Psoas muscle (tissue), 8 donors: ENCODE data around the gene SULT4A1. TPM values are rescaled to one million over a fixed set of nuclear protein-coding genes. Genes with fewer than 3 reads are reported as not detected.

Experiments
- ATAC-seq, 4 donors: fragments of 200-7000 bp; cut with Tn5 transposase; one replicate each; pipeline ENCODE4 v1.9.1; 2020; ENCODE audit warnings: moderate library complexity in 3 of 4, mild to moderate bottlenecking in 2 of 4
- DNase-seq, 2 donors: peaks; one replicate each; pipeline ENCODE4 v3.0.0-alpha.2; 2020
- H3K27ac ChIP-seq: fragments of 200-600 bp; one replicate; pipeline ENCODE4 v1.8.0; 2022
- H3K27me3 ChIP-seq, 3 donors: fragments of 200-600 bp in 1 of 3; one replicate each; pipeline versions ENCODE4 v1.6.1 to v1.8.0; 2013 to 2022; ENCODE audit warnings: low read length in 2 of 3, mild to moderate bottlenecking in 2 of 3, moderate library complexity in 1 of 3; ENCODE audit not compliant: insufficient read depth in 3 of 3
- H3K36me3 ChIP-seq, 2 donors: fragments of 200-600 bp in 1 of 2; one replicate each; pipeline versions ENCODE4 v1.6.1 to v1.8.0; 2013 to 2022; ENCODE audit warnings: low read depth in 1 of 2, mild to moderate bottlenecking in 1 of 2, moderate library complexity in 1 of 2; ENCODE audit not compliant: insufficient read depth in 1 of 2
- H3K4me1 ChIP-seq: fragments of 200-600 bp; one replicate; pipeline ENCODE4 v1.8.0; 2022
- H3K4me3 ChIP-seq: fragments of 200-600 bp; one replicate; pipeline ENCODE4 v1.8.0; 2022; ENCODE audit warnings: mild to moderate bottlenecking
- H3K9me3 ChIP-seq: fragments of 200-600 bp; one replicate; pipeline ENCODE4 v1.8.0; 2022
- WGBS, 3 donors: extraction: QIAGEN DNeasy Blood & Tissue Kit; methylation state at CpG; one replicate each; pipeline versions ENCODE4 v1.1.6 to v1.1.7; 2013; 5-methylcytosine and 5-hydroxymethylcytosine counted together
- intact Hi-C, 2 donors: fragments of 100-400 bp; cut with DNase I; formaldehyde crosslinking; loops; one replicate each; pipeline versions ENCODE4 v1.11.0 to v1.14.2; 2022
- polyA plus RNA-seq, 3 donors: library from polyadenylated mRNA; stranded (reverse); fragments of 200-250 nt; gene quantifications; one replicate each; pipeline ENCODE4 v1.2.3, GENCODE V29; 2013
- total RNA-seq, 4 donors: library from RNA; stranded (reverse); fragmentation: NEBNext Ultra II Directional in 2 of 4; extraction: Animal tissue kit (Norgen Biotek cat#: 25700) in 2 of 4; gene quantifications; one replicate each; pipeline versions ENCODE4 v1.2.1 to v1.2.4, GENCODE V29; 2021 to 2023
- TF ChIP-seq, protein P1 (sequence below): fragments of 200-600 bp; IDR thresholded peaks from one replicate; pipeline ENCODE4 v1.8.0; 2022; ENCODE audit warnings: antibody characterized with exemption
- donor health status: healthy with polysubstance abuse.
- donor health status: DM: no; HTN: no; CAD: no; lungs with moderate emphysema.
- donor health status: Bipolar disorder and iron deficiency.
- donor health status: healthy.
- donor health status: DM: yes; HTN: yes; CAD: no.
- donor health status: DM: no; HTN: no; CAD: no.
- donor health status: DM: no; HTN: no; CAD: no.
- donor health status: DM: yes; HTN: yes; CAD: no.

Gene SULT4A1
- total and polyA plus RNA-seq, 7 donors: 0.08 to 0.23 TPM; not detected in 5

- Histone ChIP-seq H3K27me3 (peaks cover 0 to 44% (median 4%) of the 10 kb centered on the region in 3 donors), H3K4me3 (no peak overlapping the region), H3K27ac (no peak overlapping the region), H3K4me1 (no peaks in the 10 kb centered on the region), H3K9me3 (no peaks in the 10 kb centered on the region), H3K36me3 (no peaks in the 10 kb centered on the region)
- WGBS, 3 donors: 64 to 74% (median 68%) methylated on average over 19 of the region's 19 CpGs
- TF ChIP-seq, protein P1, sequence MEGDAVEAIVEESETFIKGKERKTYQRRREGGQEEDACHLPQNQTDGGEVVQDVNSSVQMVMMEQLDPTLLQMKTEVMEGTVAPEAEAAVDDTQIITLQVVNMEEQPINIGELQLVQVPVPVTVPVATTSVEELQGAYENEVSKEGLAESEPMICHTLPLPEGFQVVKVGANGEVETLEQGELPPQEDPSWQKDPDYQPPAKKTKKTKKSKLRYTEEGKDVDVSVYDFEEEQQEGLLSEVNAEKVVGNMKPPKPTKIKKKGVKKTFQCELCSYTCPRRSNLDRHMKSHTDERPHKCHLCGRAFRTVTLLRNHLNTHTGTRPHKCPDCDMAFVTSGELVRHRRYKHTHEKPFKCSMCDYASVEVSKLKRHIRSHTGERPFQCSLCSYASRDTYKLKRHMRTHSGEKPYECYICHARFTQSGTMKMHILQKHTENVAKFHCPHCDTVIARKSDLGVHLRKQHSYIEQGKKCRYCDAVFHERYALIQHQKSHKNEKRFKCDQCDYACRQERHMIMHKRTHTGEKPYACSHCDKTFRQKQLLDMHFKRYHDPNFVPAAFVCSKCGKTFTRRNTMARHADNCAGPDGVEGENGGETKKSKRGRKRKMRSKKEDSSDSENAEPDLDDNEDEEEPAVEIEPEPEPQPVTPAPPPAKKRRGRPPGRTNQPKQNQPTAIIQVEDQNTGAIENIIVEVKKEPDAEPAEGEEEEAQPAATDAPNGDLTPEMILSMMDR: no peak
- no peak for ATAC-seq
- intact Hi-C loops: no loop called here
- DNase-seq: peak in 1 of 2 donors; percentile 52
Measured at GRCh38 chr22:43852573-43853327, 9.6 kb downstream of the SULT4A1 start.

DNA sequence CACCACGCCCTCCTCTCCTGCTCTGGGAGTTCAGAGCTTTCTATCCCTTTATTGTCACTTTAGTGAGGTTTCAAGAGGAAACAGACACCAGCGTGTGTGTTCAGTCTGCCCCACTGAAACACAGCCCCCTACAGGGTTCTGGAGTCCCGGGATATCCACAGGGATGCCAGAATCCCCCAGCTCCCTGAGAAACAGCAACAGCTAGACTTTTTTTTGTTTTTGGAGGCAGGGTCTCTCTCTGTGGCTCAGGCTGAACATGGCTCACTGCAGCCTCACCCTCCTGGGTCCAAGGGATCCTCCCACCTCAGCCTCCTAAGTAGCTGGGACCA is 10.4 kb downstream of the SULT4A1 start:
- DNase-seq: no peak
- intact Hi-C loops: no loop called here
- ATAC-seq: no peak
- Histone ChIP-seq H3K4me3 (no peak overlapping the region), H3K27me3 (peaks cover 0 to 44% (median 4%) of the 10 kb centered on the region in 3 donors), H3K9me3 (no peaks in the 10 kb centered on the region), H3K4me1 (no peaks in the 10 kb centered on the region), H3K27ac (no peak overlapping the region), H3K36me3 (no peaks in the 10 kb centered on the region)
- TF ChIP-seq, protein P1: no peak
- 44 to 64% (median 52%) methylated on average over 3 of the region's 3 CpGs for WGBS, 3 donors

DNA sequence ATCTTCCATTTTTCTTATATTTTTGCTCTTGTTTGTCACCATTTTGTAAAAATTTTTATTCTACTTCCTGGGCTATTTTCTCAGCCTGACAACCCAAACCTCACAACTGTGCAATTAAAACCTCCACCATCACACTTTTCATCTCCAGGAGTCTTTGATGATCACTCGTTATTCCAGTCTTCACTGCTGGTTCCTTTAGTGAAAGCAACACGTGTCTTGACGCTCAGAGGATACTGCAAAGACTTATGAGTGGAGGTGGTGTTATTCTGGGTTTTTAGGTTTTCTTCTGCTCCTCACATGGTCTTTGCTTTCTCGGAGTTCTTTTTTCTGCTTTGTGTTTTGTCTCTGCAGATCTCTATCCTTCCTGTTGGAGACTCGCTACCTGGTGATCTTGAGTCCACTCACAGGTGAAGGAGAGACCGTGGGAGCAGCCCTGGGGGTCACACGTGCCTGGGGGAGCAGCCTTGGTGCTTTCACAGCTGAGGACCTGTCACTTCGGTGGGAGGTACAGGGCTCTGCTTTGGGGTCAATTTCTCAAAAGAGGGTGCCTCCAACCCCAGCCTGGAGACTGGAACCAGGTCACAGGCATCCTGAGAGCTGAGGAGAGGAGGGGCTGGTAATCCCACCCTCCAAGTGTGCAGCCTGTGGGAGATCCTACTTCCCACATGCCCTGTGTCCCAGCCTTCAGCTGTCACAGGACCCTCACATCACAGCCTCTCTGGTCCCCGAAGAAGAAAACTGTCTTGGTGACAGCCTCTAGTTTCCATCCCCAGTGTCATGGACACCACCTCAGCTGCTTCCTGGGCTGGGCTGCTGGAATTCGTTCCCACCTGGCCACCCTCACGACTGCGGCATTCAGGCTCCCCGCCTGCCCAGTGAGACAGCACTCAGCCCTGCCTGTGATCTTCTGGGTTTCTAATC is 11.0 kb downstream of the SULT4A1 start:
- Histone ChIP-seq H3K4me1 (no peaks in the 10 kb centered on the region), H3K36me3 (no peaks in the 10 kb centered on the region), H3K27me3 (peaks cover 0 to 43% (median 4%) of the 10 kb centered on the region in 3 donors), H3K9me3 (no peaks in the 10 kb centered on the region), H3K4me3 (no peak overlapping the region), H3K27ac (no peak overlapping the region)
- TF ChIP-seq, protein P1: no peak
- intact Hi-C loops: no loop called here
- ATAC-seq (no peak), DNase-seq (peak in 1 of 2 donors; percentile 21)
- WGBS, 3 donors: 64 to 76% (median 70%) methylated on average over 13 of the region's 13 CpGs

GRCh38 chr22:43850529-43850928 is 11.8 kb downstream of the SULT4A1 start:
- Histone ChIP-seq H3K9me3 (no peaks in the 10 kb centered on the region), H3K27ac (no peak overlapping the region), H3K4me3 (no peak overlapping the region), H3K27me3 (peaks cover 0 to 45% (median 4%) of the 10 kb centered on the region in 3 donors), H3K4me1 (no peaks in the 10 kb centered on the region), H3K36me3 (no peaks in the 10 kb centered on the region)
- ATAC-seq: no peak
- peak in 1 of 2 donors; percentile 19 for DNase-seq
- intact Hi-C loops: no loop called here
- TF ChIP-seq, protein P1: no peak
- 57 to 70% (median 60%) methylated on average over 12 of the region's 12 CpGs for WGBS, 3 donors
